Measurements from ENCODE around the gene ZNF664. TPM values are rescaled to one million over a fixed set of nuclear protein-coding genes. Genes with fewer than 3 reads are reported as not detected.

The ZNF664 gene
- total and polyA plus RNA-seq, 10 of the 15 experiments (the other 5 are each of a cell fraction or from before 2014, with no cell fraction given), result 1.8 to 65.6 (median 30.8) TPM

GRCh38 chr12:123936956-123937706 lies 35.9 kb upstream of the ZNF664 start (continued):
- TF ChIP-seq, protein P1, sequence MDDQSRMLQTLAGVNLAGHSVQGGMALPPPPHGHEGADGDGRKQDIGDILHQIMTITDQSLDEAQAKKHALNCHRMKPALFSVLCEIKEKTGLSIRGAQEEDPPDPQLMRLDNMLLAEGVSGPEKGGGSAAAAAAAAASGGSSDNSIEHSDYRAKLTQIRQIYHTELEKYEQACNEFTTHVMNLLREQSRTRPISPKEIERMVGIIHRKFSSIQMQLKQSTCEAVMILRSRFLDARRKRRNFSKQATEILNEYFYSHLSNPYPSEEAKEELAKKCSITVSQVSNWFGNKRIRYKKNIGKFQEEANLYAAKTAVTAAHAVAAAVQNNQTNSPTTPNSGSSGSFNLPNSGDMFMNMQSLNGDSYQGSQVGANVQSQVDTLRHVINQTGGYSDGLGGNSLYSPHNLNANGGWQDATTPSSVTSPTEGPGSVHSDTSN (IDR thresholded peaks at IDR 0.05; ENCODE audit: insufficient replicate concordance, low read depth, low read length), result no peak
- TF ChIP-seq RELB (IDR thresholded peaks at IDR 0.05; ENCODE audit: low read depth), result no peak
- no peak for TF ChIP-seq TAF1 (IDR thresholded peaks at IDR 0.05; ENCODE audit: borderline replicate concordance, low read depth, low read length)
- no peak for TF ChIP-seq FOXM1 (IDR thresholded peaks at IDR 0.05; ENCODE audit: low read depth, low read length)

GRCh38 chr12:123937707-123938591 lies 35.1 kb upstream of the ZNF664 start:
- intact Hi-C loops (cut with micrococcal nuclease; ENCODE audit: unreplicated experiment) (no loop called here), in situ Hi-C loops (cut with MboI) (no loop called here)
- Histone ChIP-seq H3K27me3 (replicated peaks in 1 of 2; ENCODE audit: control insufficient read depth in 2 of 2, insufficient read depth in 2 of 2, low read length in 1 of 2) (no peaks in the 10 kb centered on the region), H3K9ac (ENCODE audit: control insufficient read depth, insufficient read depth, low read length) (no peak overlapping the region; the same call in none of the 2 replicates), H3K4me3 (peak overlapping the region; percentile 43; the same call in 1 of the 2 replicates), H3K4me2 (ENCODE audit: control insufficient read depth, insufficient read depth) (peak overlapping the region; percentile 5), H2AFZ (ENCODE audit: control insufficient read depth, low read depth, low read length) (peak overlapping the region; percentile 60), H3K9me3 (replicated peaks; ENCODE audit: control insufficient read depth, insufficient read depth, low read length) (no peaks in the 10 kb centered on the region; the same call in 1 of the 3 replicates), H3K4me1 (ENCODE audit: control insufficient read depth, insufficient read depth, low read length) (peaks cover 11% of the 10 kb centered on the region), H3K36me3 (ENCODE audit: control insufficient read depth in 2 of 2, insufficient read depth in 2 of 2, low read length in 1 of 2) (no peaks in the 10 kb centered on the region), H3K27ac (ENCODE audit: control insufficient read depth, insufficient read depth) (no peak overlapping the region), H4K20me1 (ENCODE audit: control insufficient read depth, insufficient read depth) (no peaks in the 10 kb centered on the region), H3K79me2 (ENCODE audit: control insufficient read depth, insufficient read depth, low read length) (no peaks in the 10 kb centered on the region)
- ChIA-PET POLR2A (no interaction called here), CTCF (interaction anchor here (1.1 to 1.6 kb wide), 3 partner anchors 8 to 14 kb away, joined by 3 to 5 read pairs (median 4); no protein-coding TSS in a partner anchor), RAD21 (ENCODE audit: unreplicated experiment) (no interaction called here), SMC1A (ENCODE audit: uncharacterized antibody, unreplicated experiment) (no interaction called here)
- WGBS (ENCODE audit: insufficient coverage, insufficient replicate concordance, low lambda C conversion rate, missing lambda C conversion rate), result 58% methylated on average over 16 of the region's 16 CpGs
- TF ChIP-seq LARP7 (IDR thresholded peaks at IDR 0.05), result no peak
- 0 out of 2 replicates have a peak, but pooled peaks have one; percentile 27 for TF ChIP-seq IRF4 (IDR thresholded peaks at IDR 0.05; ENCODE audit: low read depth, low read length)
- peak; percentile 57 for TF ChIP-seq RUNX3 (IDR thresholded peaks at IDR 0.05; ENCODE audit: low read length)
- peak; percentile 7 for FAIRE-seq
- DNase-seq (ENCODE audit: low read depth, low spot score), result no peak
- no peak; the same call in 2 of the 3 replicates for ATAC-seq
- no TSS peak for BruUV-seq (replicated peaks)

Data from GM12878 (cell line).